A673 (cell line): ENCODE data around the gene ZMAT5. TPM values are rescaled to one million over a fixed set of nuclear protein-coding genes. Genes with fewer than 3 reads are reported as not detected.

Source experiments
- BruUV-seq: library from RNA; stranded (reverse); fragments of 400-500 nt; replicated peaks from 2 replicates; lab custom pipeline; 2021; lab: Mats Ljungman, UMichigan
- CTCF ChIA-PET: fragments of 300-600 bp; sonication (Branson Sonifier 250); formaldehyde crosslinking; loops from one replicate; lab custom pipeline; 2022; ENCODE audit warnings: antibody characterized with exemption; lab: Charles Lee
- POLR2A ChIA-PET: fragments of 300-600 bp; sonication (Branson Sonifier 250); formaldehyde crosslinking; loops from one replicate; lab custom pipeline; 2022; ENCODE audit warnings: antibody characterized with exemption; ENCODE audit not compliant: low non-redundant PET; lab: Charles Lee
- DNase-seq: peaks from one replicate; pipeline ENCODE4 v3.0.0-alpha.2; 2015; ENCODE audit warnings: low spot score
- H3K27ac ChIP-seq: fragments of 200-600 bp; sonication (generic); 2 replicates; pipeline ENCODE4 v1.5.1; 2016; ENCODE audit warnings: mixed run types, low read depth, mild to moderate bottlenecking, mixed read lengths, antibody characterized with exemption, low read length; ENCODE audit not compliant: poor library complexity, severe bottlenecking
- H3K27me3 ChIP-seq: fragments of 200-600 bp; sonication (generic); replicated peaks from 2 replicates; pipeline ENCODE4 v1.6.1; 2017; ENCODE audit warnings: mixed run types, low read depth, mild to moderate bottlenecking, mixed read lengths, antibody characterized with exemption, low read length; ENCODE audit not compliant: insufficient read depth, poor library complexity
- H3K36me3 ChIP-seq: fragments of 200-600 bp; sonication (generic); 2 replicates; pipeline ENCODE4 v1.6.1; 2016; ENCODE audit warnings: mixed run types, mild to moderate bottlenecking, mixed read lengths, antibody characterized with exemption, low read length; ENCODE audit not compliant: insufficient read depth, poor library complexity, severe bottlenecking
- H3K4me1 ChIP-seq: fragments of 200-600 bp; sonication (generic); 2 replicates; pipeline ENCODE4 v1.6.1; 2017; ENCODE audit warnings: mixed run types, mild to moderate bottlenecking, mixed read lengths, antibody characterized with exemption, low read length; ENCODE audit not compliant: insufficient read depth, poor library complexity, severe bottlenecking
- H3K4me3 ChIP-seq: fragments of 200-600 bp; sonication (generic); 2 replicates; pipeline ENCODE4 v1.5.1; 2016; ENCODE audit warnings: low read depth, mixed run types, mild to moderate bottlenecking, mixed read lengths, low read length; ENCODE audit not compliant: poor library complexity, severe bottlenecking
- H3K9me3 ChIP-seq: fragments of 200-600 bp; sonication (generic); 2 replicates; pipeline ENCODE4 v1.6.1; 2016; ENCODE audit warnings: mixed run types, low read depth, mild to moderate bottlenecking, mixed read lengths, antibody characterized with exemption, low read length; ENCODE audit not compliant: poor library complexity, severe bottlenecking
- EZH2 ChIP-seq: fragments of 200-600 bp; sonication (generic); IDR thresholded peaks from 2 replicates; pipeline ENCODE4 v1.6.1; 2017; ENCODE audit warnings: borderline replicate concordance, low read depth, mild to moderate bottlenecking, mixed read lengths, antibody characterized with exemption, low read length; ENCODE audit not compliant: poor library complexity, severe bottlenecking
- intact Hi-C: fragments of 100-400 bp; cut with micrococcal nuclease; formaldehyde crosslinking; loops from one replicate; pipeline ENCODE4 v1.10.0; 2022; ENCODE audit not compliant: unreplicated experiment
- total RNA-seq: library from RNA; stranded (reverse); gene quantifications from 2 replicates; pipeline ENCODE4 v1.2.3, GENCODE V29; 2021
- TF ChIP-seq, protein P1 (sequence below): fragments of 300-800, 200-600 bp; sonication (generic); conservative IDR thresholded peaks from 2 replicates; pipeline ENCODE4 v1.5.1; 2017; ENCODE audit warnings: low read depth, mild to moderate bottlenecking, antibody characterized with exemption, low read length, moderate library complexity, mixed read lengths

ZMAT5 gene
- total RNA-seq, 1 experiment from 2014 or later, result 19.8 TPM

DNA sequence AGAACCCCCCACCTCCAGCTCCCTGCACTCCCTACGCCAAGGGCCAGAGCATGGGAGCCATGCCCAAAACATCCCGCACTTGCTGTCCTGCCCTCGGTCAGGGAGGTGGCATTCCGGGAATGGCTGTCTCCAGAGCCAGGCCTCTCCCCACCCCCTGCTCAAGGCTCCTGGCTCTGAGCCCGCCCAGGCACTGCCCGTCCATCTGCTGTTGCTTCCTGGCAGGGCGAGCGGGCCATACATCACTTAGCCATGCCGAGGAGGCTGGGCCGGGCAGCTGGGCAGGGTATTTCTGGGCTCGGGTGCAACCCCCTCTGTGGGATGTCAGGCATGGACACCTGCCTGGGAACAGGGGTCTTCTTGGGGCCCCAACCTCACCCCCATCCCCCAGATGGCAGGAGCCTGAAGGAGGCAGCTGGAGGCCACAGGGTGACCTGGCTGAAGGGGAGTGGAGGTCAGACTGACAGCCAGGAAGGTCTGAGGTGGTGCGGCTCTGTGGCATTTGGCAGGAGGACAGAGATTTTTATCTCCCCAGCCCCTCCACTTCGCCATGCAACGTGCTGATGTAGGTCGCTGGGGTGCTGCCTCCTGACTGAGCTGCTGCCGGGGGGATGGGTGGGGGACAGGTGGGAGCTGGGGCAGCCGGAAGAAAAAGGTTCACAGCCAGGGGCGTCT is 55.7 kb downstream of the ZMAT5 start:
- no peak overlapping the region for H3K27ac ChIP-seq
- POLR2A ChIA-PET, result no interaction called here

DNA sequence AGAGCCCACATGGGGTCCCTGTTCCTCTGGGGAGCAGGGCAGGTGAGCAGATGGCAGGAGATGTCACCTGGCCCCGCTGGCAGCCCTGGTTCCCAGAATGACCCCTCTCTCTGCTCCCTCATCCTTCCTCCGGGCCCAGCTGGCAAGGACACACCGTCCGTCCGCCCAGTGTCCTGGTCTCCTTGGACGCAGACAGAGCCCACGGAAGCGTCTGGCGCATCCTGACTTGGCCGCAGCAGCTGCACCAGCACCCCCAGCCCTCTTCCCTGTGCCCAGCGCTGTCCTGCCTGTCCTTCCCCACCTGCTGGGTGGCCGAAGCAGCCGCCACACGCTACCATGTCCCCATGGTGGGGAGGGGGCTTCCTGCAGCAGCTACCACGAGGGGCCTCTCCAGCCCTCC is 56.6 kb downstream of the ZMAT5 start:
- intact Hi-C loops, result no loop called here
- ChIA-PET POLR2A (no interaction called here), CTCF (no interaction called here)
- H3K4me1 ChIP-seq, result no peaks in the 10 kb centered on the region
- no TSS peak for BruUV-seq
- no peak overlapping the region for H3K4me3 ChIP-seq
- no peaks in the 10 kb centered on the region for H3K36me3 ChIP-seq
- DNase-seq, result no peak
- H3K27ac ChIP-seq, result no peak overlapping the region
- no peak for TF ChIP-seq EZH2
- TF ChIP-seq, protein P1, sequence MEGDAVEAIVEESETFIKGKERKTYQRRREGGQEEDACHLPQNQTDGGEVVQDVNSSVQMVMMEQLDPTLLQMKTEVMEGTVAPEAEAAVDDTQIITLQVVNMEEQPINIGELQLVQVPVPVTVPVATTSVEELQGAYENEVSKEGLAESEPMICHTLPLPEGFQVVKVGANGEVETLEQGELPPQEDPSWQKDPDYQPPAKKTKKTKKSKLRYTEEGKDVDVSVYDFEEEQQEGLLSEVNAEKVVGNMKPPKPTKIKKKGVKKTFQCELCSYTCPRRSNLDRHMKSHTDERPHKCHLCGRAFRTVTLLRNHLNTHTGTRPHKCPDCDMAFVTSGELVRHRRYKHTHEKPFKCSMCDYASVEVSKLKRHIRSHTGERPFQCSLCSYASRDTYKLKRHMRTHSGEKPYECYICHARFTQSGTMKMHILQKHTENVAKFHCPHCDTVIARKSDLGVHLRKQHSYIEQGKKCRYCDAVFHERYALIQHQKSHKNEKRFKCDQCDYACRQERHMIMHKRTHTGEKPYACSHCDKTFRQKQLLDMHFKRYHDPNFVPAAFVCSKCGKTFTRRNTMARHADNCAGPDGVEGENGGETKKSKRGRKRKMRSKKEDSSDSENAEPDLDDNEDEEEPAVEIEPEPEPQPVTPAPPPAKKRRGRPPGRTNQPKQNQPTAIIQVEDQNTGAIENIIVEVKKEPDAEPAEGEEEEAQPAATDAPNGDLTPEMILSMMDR, result no peak
- H3K9me3 ChIP-seq, result no peaks in the 10 kb centered on the region
- H3K27me3 ChIP-seq, result peaks cover 4% of the 10 kb centered on the region

More for the DNA sequence above, 55.7 kb downstream of the ZMAT5 start:
- TF ChIP-seq, protein P1, result no peak
- no peak for TF ChIP-seq EZH2
- intact Hi-C loops, result no loop called here
- Histone ChIP-seq H3K27me3 (peaks cover 4% of the 10 kb centered on the region), H3K4me1 (no peaks in the 10 kb centered on the region), H3K4me3 (no peak overlapping the region), H3K9me3 (no peaks in the 10 kb centered on the region), H3K36me3 (no peaks in the 10 kb centered on the region)
- DNase-seq, result no peak
- BruUV-seq, result no TSS peak
- CTCF ChIA-PET, result interaction anchor here (0.6 kb wide), 1 partner anchor 16 kb away, joined by 3 read pairs; no protein-coding TSS in a partner anchor

DNA sequence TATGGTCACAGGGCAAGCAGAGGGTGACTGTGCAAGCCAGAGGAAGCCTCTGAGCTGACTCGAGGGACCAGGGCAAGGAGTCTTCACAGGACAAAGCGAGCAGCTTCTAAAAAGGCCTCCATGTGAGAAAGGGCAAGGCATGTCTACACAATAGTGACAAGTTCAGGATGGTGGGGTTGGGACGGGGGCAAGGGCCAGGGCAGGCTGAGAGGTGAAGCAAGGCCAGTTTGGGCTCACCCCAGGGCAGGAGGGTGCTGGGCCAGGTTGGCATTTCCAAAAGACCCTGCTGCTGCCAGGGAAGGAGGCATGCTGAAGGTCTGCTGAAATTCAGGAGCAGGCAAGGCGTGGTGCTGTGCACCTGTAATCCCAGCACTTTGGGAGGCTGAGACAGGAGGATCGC is 59.3 kb downstream of the ZMAT5 start:
- Histone ChIP-seq H3K4me3 (no peak overlapping the region), H3K4me1 (peaks cover 9% of the 10 kb centered on the region), H3K27ac (no peak overlapping the region), H3K36me3 (no peaks in the 10 kb centered on the region), H3K9me3 (no peaks in the 10 kb centered on the region), H3K27me3 (peaks cover 4% of the 10 kb centered on the region)
- CTCF ChIA-PET, result no interaction called here
- no peak for DNase-seq
- intact Hi-C loops, result no loop called here
- POLR2A ChIA-PET, result no interaction called here
- no peak for TF ChIP-seq EZH2
- TF ChIP-seq, protein P1, result no peak
- BruUV-seq, result no TSS peak
